Measurements from ENCODE around the gene CDH4.

The CDH4 gene

DNA sequence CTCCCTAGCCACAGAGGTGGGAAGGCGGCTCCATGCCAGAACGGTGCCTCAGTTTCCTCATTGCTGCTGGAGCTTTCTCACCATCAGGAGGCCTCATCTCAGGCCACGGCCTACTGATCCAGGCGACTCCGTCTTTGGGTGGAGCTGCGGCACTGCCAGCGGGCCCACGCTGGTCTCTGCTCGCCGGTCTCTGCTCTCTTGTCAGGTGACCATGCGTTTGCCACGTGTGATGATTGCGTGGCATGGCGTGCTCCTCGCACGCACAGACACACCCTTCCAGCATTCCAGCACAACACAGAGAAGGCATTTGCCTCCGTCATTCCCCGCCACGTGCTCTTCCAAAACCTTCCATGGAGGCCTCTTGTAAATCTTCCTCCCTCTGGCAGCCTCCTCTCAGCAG is 271.1 kb downstream of the CDH4 start:
- DNase-seq, result no peak

DNA sequence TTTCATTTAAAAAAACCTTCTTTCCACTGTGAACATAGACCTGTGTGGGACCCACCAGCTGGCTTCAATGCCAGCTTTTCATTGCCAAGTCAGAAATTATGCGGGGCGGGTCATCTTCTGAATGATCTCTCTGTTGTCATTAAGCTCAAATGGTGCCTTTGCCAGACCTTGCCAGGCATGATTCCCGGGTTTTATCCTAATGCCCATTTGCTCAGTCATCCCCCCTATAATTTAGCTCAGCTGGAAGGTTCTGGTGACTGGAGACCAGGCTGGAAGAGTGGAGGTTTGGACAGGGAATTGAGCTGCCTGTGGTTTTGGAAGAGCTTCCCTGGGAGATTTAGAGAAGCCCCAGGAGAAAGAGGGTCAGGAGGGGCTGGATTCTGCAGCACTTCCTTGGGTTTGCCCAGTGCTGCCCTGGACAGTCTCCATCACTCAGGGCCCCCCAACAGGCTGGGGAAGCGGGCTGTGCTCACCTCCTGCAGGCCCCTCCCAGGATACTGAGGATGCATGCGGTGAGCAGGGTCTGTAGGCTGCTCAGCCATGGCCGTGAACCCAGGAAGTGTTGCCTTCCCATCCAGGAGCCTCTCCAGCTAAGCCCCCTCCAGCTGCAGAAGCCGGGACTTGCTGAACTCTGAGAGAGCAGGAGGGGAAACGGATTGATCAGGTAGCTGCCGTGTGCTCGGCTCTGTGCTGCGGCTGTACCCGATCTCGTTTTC is 273.0 kb downstream of the CDH4 start:
- DNase-seq, result no peak

DNA sequence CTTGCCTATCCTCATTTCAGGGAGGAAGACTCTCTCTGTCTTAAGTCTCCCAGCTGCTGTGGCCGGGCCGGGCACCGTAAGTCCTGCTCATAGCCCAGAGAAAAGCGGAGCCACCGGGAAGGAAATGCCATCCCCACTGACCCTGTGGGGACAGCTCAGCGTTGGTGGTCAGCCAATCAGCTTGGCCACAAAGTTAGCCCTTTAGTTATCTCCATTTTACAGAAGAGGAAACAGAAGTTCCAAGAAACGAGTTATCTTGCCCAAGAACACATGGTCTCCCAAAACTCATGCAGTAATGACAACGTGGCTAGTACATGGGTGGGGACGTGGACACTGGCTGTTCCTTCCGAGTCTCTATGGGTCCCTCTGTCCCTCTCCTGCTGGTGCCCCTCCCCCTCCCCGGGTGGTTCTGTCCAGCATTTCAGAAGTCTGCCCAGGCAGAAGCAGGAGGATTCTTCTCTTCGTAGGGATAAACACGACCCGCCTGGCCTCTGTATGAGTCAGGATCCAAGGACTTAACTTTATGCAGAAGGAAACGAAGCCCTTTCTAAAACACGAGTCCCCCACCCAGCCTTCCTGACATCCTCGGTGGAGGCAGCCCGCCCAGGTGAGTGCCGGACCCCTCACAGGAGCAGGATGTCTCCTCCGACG is 273.8 kb downstream of the CDH4 start:
- no peak for DNase-seq

DNA sequence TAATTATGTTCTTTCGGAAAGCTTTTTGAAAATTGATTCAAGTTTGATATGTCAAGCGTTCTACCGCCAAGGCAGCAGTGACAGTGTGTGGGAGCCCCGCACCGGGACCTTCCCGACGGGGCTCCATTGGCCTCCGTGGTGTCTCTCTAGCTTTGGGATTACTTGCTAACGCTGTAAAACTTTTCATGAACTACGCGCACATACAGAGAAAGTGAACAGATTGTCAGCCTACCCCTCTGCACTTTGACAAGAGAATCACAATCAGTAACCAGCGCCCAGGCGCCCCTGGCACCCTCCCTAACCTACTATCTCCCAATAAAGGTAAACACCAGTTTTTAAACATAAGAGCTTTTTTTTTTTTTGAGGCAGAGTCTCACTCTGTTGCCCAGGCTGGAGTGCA is 274.8 kb downstream of the CDH4 start:
- DNase-seq, result no peak

DNA sequence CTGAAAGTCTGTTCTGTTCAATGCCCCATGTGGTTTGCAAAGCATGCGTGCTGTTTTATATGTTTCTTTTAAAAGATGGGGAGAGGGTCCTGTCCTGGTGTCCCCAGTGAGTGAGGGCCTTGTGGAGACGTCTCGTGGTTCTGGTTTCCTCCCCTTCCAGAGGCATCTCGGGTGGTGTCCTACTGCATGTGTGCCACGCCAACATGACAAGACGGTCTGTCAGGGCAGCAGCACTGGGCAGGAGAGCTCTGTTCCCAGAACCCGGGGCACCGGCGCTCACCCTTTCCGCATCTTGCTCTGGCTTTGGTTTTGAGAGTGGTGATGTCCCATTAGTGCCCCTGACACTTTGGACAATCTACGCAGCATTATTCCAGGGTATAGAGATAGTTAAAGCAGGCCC is 275.6 kb downstream of the CDH4 start:
- DNase-seq, result no peak

DNA sequence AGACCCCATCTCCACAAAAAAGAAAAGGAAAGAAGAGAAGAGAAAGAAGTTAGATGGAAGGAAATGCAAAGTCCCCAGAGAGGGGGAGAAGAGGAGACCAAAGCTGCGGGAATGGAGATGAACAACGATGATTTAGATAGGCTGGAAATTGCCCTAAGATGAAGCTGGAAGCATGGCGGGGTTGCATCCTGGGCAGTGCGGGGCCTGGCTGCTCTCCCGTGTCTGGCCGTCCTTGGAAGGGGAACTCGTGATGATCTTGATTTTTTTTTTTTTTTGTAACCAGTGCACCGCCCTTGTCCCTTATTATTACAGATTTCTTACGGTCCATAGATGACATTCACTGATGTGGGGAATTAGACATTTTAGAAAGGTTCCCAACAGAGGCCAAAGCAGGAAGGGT is 276.5 kb downstream of the CDH4 start:
- no peak for DNase-seq

DNA sequence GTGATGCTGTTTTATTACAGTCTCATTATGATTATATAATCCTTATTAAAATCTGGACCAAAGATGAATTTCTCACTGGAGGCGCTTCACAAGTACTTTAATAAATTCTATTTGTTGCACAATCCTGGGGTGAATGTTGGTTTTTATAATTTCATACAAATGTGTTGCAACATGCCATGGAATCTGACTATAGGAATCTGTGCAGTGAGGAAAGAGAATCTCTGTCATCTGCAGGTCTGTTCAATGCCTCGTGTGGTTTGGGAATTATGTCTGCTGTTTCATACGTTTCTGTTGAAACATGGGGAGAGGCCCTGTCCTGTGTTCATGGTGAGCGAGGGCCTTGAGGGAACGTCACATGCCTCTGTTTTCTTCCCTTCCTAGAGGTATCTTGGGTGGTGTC is 277.3 kb downstream of the CDH4 start:
- DNase-seq, result no peak

DNA sequence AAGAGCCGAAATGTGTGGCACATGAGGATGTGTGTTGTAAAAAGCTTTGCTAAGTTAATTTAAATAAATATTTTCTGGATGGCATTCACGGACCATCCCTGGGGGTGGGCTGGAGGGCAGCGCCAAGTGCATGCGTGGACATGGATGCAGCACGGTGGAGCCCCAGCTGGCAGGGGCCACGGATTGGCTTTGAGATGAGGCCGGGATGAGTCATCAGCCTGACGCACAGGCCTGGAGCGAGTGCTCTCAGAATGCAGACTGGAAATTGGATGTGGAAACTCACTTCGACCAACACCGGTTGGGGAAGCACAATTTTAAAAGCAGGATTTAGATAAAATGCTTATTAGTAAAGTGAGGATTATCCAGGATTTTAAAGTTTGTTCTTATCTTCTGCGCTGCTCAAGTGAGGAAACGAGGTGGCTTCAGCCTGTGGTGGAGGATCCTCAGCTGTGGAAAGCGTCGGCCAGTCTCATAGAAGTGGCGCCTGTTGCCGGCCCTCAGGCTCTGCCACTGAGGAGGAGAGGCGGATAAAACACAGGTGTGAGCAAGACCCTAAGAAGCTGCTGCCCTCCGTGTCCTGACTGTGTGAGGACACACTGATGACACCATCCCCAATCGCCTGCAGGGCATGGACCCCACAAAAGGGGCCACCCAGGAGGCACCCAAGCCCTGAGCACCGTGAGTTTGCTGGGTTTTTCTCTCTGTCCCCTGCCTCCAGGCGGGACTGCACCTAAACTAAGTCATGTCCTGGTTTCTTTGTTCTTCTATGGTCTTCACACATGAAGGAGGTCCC is 279.7 kb downstream of the CDH4 start:
- DNase-seq, result no peak

DNA sequence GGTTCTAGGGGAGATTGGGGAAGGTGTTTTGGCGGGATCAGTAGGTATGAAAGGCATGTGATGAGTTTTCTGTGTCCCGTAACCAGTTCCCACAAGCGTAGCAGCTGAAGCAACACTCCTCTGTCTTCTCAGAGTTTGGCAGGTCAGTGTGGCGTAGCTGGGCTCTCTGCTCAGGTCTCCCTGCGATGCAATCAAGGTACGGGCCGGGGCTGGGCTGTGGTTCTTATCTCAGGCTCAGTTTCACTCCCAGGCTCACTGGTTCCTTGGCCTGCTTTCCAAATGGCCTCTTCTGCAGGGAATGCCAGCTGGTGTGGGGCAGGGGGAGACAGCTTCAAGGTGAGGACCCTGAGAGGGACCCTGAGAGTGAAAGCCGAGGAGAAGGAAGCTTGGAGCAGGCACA is 280.7 kb downstream of the CDH4 start:
- no peak for DNase-seq

DNA sequence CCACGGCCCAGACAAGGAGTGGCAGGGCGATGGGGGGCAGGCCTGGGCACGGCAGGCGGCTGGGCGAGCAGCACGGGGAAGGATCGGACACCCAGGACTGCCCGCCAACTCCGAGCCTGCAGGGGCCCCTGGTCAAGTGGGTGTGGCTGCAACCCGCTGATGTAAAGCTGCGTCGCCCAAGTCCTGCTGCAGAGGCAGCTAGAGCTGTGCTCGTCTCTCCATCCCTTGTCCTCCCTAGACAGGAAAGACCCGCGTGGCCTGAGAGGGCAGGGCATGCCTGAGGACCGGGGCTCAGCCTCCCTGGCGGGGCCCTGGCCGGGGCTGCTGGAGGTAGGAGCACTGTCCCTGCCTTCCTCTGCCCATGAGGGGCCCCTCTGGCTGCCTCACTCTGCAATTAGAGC is 281.2 kb downstream of the CDH4 start:
- no peak for DNase-seq

DNA sequence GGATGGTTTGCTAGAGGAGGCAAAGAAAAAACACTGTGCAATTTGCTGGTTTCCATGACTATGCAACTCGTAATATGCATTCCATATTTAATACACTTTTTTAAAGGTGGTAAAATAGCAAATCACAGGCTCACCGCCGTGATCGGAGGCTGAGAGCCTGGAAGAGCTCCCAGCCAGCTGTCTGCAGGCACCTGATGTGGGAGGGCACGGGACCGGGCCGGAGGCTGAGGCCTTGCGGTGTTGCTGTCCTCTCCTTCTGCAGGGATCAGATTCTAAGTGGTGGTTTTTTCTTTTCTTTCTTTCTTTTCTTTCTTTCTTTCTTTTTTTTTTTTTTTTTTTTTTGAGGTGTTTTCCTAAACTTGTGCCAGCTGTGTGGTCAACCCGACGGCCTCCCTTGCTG is 282.3 kb downstream of the CDH4 start:
- no peak for DNase-seq

DNA sequence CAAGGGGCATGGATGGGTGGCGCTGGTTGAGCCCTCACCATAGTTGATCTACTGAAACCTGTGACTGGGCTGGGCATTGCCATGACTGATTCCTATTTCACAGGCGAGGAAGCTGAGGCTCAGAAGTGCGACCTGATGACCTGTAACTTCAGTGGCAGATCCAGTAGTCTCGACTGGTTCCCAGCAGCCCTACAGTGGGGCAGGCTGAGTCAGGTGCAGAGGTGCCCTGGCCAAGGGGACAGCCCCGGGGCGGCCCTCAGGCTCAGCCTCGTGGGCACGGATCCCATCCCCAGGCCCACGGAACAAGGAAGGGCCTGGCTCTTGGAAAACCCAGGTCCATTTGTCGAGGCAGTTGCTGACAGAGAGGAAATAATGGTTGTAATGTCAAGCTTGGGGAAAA is 283.0 kb downstream of the CDH4 start:
- no peak for DNase-seq

DNA sequence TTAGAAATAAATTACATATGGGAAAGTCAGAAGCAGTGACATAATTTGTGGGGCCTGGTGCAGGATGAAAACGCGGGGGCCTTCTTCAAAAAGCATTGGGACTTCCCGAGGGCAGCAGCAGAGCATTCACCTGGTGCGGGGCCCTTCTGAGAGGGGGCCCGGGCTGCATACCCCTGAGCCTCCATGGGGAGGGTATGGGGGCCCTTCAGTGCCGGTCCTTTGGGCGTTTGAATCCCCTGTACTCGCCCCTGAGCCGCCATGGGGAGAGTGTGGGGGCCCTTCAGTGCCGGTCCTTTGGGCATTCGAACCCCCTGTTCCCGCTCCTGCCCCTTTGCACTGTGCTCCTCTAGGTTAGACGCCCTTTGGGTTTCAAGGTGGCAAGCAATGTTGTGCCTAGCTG is 283.5 kb downstream of the CDH4 start:
- no peak for DNase-seq

DNA sequence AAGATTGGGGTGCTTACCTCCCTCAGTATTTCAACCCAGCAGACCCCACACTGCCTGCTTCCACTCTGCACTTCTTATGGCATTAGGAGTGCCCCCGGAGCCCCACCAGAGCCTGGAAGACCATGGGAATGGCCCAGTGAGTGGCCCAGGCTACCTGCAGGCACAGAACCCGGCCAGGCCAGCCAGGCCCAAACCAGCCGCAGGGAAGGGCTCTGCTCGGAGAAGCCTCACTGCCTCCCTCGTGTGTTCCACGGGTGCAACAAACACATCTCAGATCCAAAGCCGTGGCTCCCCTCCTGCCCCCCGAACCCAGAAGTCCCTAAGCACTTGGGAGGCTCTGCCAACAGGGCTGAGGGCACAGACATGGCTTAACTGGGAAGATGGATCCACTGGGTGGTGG is 283.9 kb downstream of the CDH4 start:
- no peak for DNase-seq

DNA sequence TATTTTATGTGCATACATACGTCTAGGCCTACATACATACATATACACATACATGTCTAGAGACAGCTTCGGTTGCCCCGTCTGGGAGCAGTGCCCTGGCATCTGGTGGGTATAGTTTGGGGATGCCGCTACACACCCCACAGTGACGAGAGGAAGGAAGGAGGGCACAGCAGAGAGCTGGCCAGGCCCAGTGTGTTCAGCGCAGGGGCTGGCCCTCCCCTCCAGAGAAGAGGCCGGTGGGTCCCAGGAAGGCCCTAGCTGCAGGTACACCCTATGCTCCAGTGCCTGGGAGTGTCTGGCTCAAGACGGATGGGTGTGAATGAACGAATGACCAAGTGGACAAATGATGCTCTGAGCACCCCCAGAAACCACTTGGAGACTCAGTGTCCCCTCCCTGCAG is 284.6 kb downstream of the CDH4 start:
- no peak for DNase-seq

DNA sequence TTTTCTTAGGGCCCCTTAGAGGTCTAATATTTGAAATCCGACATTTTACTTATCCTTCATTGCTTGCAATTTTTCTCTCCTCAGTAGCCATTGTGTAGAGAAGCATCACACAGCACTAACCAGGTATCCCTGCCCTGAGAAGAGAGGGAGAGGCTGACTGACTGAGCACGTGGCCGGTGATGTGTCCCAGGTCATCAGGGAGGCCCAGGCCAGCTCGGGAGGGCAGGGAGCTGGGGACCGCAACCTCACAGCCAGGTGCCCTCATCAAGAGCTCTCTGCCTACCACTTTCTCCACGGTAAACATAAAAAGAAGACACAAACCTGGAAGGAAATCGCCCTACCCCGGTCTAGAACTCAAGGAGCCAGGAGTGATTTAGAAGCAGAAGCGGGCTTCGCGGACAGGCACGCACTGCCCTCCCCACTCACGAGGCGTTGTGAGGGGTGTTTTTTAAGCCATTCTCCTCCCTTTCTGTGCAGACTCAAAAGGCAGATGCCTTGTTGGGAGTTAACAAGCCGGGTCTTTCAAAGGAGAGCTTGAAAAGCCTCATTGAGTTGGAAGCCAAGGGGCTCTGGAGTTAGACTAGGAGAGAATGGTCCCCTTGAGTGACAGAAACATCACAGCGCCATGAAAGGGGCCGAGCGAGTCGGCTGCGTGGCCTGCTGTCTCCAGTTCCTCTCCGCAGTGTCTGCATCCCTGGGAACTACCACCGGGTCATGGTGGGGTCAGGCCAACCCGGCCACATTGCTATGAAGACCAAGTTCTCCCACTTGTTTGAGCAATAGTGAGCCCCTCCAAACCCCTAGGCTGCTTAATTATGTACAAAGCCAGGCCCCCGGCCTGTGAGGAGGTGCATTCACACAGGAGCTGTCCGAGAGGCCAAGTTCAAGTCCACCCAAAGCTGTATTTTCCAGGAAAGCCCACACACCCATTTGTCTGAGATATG is 285.4 kb downstream of the CDH4 start:
- DNase-seq, result no peak

DNA sequence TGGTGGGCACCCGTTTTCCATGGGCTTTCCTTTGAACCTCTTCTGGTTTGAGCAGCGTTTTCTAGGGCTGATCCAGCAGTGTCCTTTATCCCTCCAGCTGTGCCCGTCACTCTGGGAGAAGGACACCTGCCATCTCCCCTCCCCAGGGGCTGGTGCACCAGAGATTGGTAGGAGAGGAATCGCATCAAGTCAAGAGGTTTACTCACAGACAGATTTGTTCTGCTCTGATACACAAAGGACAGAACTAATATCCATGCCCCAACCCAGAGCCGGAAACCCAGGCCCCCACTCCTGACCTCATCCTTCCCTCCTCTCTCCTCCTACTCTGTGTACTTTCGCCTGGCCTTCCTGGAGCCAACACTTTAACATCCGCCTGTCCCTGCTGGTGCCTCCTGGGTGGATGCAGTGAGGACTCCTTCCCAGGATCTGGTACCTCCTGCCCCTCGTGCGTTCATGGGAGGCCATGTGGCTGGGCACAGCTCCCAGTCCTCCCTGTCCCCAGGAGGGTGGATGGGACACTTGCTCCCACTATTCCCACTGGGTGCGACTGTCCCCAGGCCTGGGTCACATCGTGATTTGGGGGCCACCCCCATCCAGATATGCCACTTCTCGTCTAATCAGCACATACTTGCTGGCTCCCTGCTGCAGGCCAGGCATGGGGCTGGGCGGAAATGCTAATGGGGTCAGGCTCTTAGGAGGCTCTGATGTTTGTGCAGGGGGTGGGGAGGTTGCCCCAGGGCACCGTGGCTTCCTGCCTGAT is 286.3 kb downstream of the CDH4 start:
- no peak for DNase-seq

DNA sequence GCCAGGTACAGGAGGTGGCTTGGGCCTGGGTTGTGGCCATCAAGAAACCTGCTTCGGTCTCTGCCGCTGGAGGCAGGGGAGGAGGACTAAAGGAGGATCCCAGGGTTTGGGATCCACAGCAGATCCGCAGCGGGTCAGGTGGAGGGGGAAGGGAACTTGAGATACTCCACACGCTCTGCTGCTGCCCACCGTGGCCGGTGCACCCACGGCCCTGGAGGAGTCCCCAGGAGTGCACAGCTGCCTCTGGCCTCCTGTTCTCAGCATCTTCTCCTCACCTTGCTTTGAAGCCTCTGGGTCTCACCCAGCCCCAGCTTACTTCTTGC is 286.8 kb downstream of the CDH4 start:
- DNase-seq, result no peak

DNA sequence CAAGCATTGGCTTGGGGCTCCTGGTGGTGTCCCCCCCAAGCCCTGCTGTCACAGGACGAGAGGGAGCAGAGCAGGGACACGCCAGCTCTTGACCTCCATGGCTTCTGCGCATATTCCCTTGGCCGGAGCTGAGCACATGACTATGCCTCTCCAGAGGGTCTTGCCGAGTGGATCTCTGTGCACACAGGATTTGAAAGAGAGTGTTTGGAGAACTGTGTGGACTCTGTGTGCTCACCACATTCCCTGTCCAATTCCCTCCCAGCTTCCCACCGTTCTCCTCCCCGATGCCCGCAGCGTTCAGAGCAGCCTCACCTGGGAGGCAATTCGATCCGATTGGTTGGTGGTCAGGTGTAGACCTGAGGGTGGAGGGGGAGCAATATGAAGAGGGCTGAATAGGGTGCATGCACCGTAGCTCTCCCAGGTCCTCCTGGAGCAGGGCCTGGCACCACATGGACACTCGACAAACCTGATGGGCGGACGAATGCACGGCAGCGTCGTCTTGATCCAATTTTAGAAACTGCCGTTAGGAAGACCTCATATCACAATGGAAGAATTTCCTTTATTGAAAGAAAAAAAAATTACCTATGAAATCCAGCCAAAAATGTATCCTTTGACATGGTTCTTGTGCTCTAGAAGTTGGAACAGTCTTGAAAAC is 287.8 kb downstream of the CDH4 start:
- DNase-seq, result no peak

DNA sequence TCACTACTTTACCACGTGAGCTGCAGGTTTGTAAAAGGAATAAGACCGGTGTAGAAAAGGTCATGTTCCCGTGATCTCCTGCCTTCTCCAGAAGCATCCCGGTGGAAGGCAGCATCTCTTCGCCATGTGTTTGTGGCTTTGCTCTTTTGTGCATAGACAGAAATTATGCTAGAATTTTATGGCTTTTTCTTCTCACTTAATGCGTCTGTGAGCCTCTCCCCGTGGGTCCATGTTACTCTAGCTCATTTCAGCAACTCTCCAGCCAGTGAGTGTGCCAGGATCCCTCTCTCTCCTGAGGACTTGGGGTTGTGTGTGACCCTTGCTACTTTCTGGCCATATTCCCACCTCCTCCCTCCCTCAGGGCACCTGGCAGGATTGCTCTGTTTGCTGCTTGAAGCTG is 289.5 kb downstream of the CDH4 start:
- no peak for DNase-seq

DNA sequence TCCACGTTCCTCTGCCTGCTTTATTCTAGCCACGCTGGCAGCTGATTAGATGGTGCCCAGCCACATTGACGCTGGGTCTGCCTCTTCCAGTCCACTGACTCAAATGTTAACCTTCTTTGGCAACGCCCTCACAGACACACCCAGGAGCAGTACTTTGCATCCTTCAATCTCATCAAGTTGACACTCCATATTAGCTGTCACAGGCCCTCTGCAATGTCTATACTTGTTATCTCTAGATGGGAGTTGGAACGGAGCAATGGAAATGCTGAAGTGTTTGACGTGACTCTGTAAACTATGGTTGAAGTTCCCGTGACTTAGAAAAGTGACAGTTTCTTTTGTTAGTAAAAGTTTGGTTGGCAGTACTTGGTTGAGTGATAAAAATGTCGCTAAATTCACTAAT is 291.0 kb downstream of the CDH4 start:
- DNase-seq, result no peak
